HCT116 (cell line): ENCODE measurements around the gene BICD1. TPM values are rescaled to one million over a fixed set of nuclear protein-coding genes. Genes with fewer than 3 reads are reported as not detected.

ENCODE experiments used
- ATAC-seq: fragments of 200-7000 bp; cut with Tn5 transposase; 2 replicates; pipeline ENCODE4 v1.9.1; 2020; ENCODE audit warnings: mild to moderate bottlenecking, moderate library complexity
- BruUV-seq: library from RNA; stranded (reverse); fragments of 400-500 nt; replicated peaks from 2 replicates; lab custom pipeline; 2021; lab: Mats Ljungman, UMichigan
- CTCF ChIA-PET: fragments of 300-600 bp; sonication (Branson Sonifier 250); formaldehyde crosslinking; loops from one replicate; lab custom pipeline; 2021; ENCODE audit warnings: antibody characterized with exemption; lab: Charles Lee
- POLR2A ChIA-PET: fragments of 300-600, 350-600 bp; sonication (Branson Sonifier 250); formaldehyde crosslinking; loops from one replicate; lab custom pipeline; 2021; ENCODE audit warnings: antibody characterized with exemption; lab: Charles Lee
- RAD21 ChIA-PET, 2 experiments: fragments of 300-600 bp; sonication (Branson Sonifier 250); formaldehyde crosslinking; loops; one replicate each; lab custom pipeline; 2023; ENCODE audit warnings: low total read pairs in 2 of 2; ENCODE audit not compliant: uncharacterized antibody in 2 of 2, unreplicated experiment in 2 of 2, low non-redundant PET in 1 of 2; lab: Charles Lee
- DNase-seq: peaks from one replicate; pipeline ENCODE4 v3.0.0-alpha.2; 2010; ENCODE audit warnings: low read depth, low spot score
- H2AFZ ChIP-seq: fragments of 200-600 bp; shearing (Covaris generic), sonication (generic); 2 replicates; pipeline ENCODE4 v1.6.1; 2017; ENCODE audit warnings: low read depth, mixed run types, mixed read lengths, antibody characterized with exemption, low read length; ENCODE audit not compliant: poor library complexity, severe bottlenecking
- H3K27ac ChIP-seq: 2 replicates; pipeline ENCODE4 v1.5.1; 2012; ENCODE audit warnings: low read depth, low read length
- H3K27me3 ChIP-seq: fragments of 200-600 bp; sonication (generic); 2 replicates; pipeline ENCODE4 v1.6.1; 2016; ENCODE audit warnings: mixed run types, low read length, mixed read lengths; ENCODE audit not compliant: insufficient read depth
- H3K36me3 ChIP-seq, 2 experiments: fragments of 200-500 bp in 1 of 2; fragments of 200-600 bp in 1 of 2; sonication (Bioruptor generic) in 1 of 2; sonication (generic) in 1 of 2; 2 replicates each; pipeline versions ENCODE4 v1.5.1 to v1.6.1; 2014 to 2016; ENCODE audit warnings: low read length in 2 of 2, inconsistent platforms in 1 of 2, mixed read lengths in 1 of 2, mixed run types in 1 of 2; ENCODE audit not compliant: insufficient read depth in 2 of 2, control insufficient read depth in 1 of 2
- H3K4me1 ChIP-seq, 2 experiments: fragments of 200-600 bp in 1 of 2; sonication (generic) in 1 of 2; 2 replicates each; pipeline versions ENCODE4 v1.5.1 to v1.6.1; 2012 to 2017; ENCODE audit warnings: low read length in 2 of 2, inconsistent platforms in 1 of 2, mild to moderate bottlenecking in 1 of 2, mixed read lengths in 1 of 2, mixed run types in 1 of 2, moderate library complexity in 1 of 2; ENCODE audit not compliant: insufficient read depth in 2 of 2, control insufficient read depth in 1 of 2
- H3K4me2 ChIP-seq: fragments of 200-600 bp; sonication (generic); 2 replicates; pipeline ENCODE4 v1.6.1; 2017; ENCODE audit warnings: mixed run types, low read length, mixed read lengths
- H3K4me3 ChIP-seq, 2 experiments: fragments of 200-600 bp in 1 of 2; sonication (generic) in 1 of 2; replicated peaks in 1 of 2; 2 replicates each; pipeline ENCODE4 v1.5.1; 2011 to 2016; ENCODE audit warnings: low read length in 2 of 2, control low read depth in 1 of 2, low read depth in 1 of 2, mild to moderate bottlenecking in 1 of 2, mixed read lengths in 1 of 2, mixed run types in 1 of 2
- H3K79me2 ChIP-seq: fragments of 200-600 bp; sonication (generic); 2 replicates; pipeline ENCODE4 v1.6.1; 2017; ENCODE audit warnings: mild to moderate bottlenecking, mixed run types, low read length, moderate library complexity, mixed read lengths; ENCODE audit not compliant: insufficient read depth
- H3K9ac ChIP-seq: fragments of 200-600 bp; sonication (generic); 2 replicates; pipeline ENCODE4 v1.6.1; 2016; ENCODE audit warnings: low read length, mixed read lengths
- H3K9me2 ChIP-seq: fragments of 200-600 bp; sonication (generic), shearing (Covaris generic); 2 replicates; pipeline ENCODE4 v1.6.1; 2017; ENCODE audit warnings: mixed run types, mild to moderate bottlenecking, moderate library complexity; ENCODE audit not compliant: insufficient read depth
- H3K9me3 ChIP-seq, 2 experiments: fragments of 200-500 bp in 1 of 2; fragments of 200-600 bp in 1 of 2; sonication (Bioruptor generic) in 1 of 2; sonication (generic) in 1 of 2; 2 replicates each; pipeline ENCODE4 v1.6.1; 2014 to 2017; ENCODE audit warnings: low read length in 2 of 2, mixed read lengths in 2 of 2, inconsistent platforms in 1 of 2, low read depth in 1 of 2, mild to moderate bottlenecking in 1 of 2, mixed run types in 1 of 2, moderate library complexity in 1 of 2; ENCODE audit not compliant: control insufficient read depth in 1 of 2, insufficient read depth in 1 of 2
- H4K20me1 ChIP-seq: fragments of 200-600 bp; sonication (generic), shearing (Covaris generic); 2 replicates; pipeline ENCODE4 v1.6.1; 2017; ENCODE audit warnings: mixed run types, mild to moderate bottlenecking, moderate library complexity; ENCODE audit not compliant: insufficient read depth
- ATF3 ChIP-seq: IDR thresholded peaks from 2 replicates; pipeline ENCODE4 v1.6.1; 2012
- CEBPB ChIP-seq: IDR thresholded peaks from 2 replicates; pipeline ENCODE4 v1.6.1; 2012; ENCODE audit warnings: low read depth
- CTCF ChIP-seq, 3 experiments: fragments of 200-600 bp in 1 of 3; sonication (generic) in 1 of 3; IDR thresholded peaks in 2 of 3; conservative IDR thresholded peaks in 1 of 3; 2 replicates each; pipeline ENCODE4 v1.5.1; 2012 to 2017; ENCODE audit warnings: low read depth in 2 of 3, low read length in 2 of 3, antibody characterized with exemption in 1 of 3, borderline replicate concordance in 1 of 3, control low read depth in 1 of 3, mild to moderate bottlenecking in 1 of 3, mixed read lengths in 1 of 3, mixed run types in 1 of 3, moderate library complexity in 1 of 3; ENCODE audit not compliant: insufficient read depth in 1 of 3
- EGR1 ChIP-seq: IDR thresholded peaks from 2 replicates; pipeline ENCODE4 v1.6.1; 2012; ENCODE audit warnings: low read depth
- ELF1 ChIP-seq: IDR thresholded peaks from 2 replicates; pipeline ENCODE4 v1.6.1; 2012; ENCODE audit warnings: low read depth, borderline replicate concordance
- EZH2 ChIP-seq: fragments of 200-600 bp; sonication (generic); IDR thresholded peaks from 2 replicates; pipeline ENCODE4 v1.6.1; 2017; ENCODE audit warnings: antibody characterized with exemption, mixed run types
- FOSL1 ChIP-seq: IDR thresholded peaks from 2 replicates; pipeline ENCODE4 v1.6.1; 2012; ENCODE audit warnings: low read depth
- JUND ChIP-seq: IDR thresholded peaks from 2 replicates; pipeline ENCODE4 v1.6.1; 2012
- MAX ChIP-seq: IDR thresholded peaks from 2 replicates; pipeline ENCODE4 v1.6.1; 2012
- POLR2A ChIP-seq: IDR thresholded peaks from 2 replicates; pipeline ENCODE4 v1.7.0; 2011; ENCODE audit warnings: borderline replicate concordance; ENCODE audit not compliant: insufficient read depth, insufficient read length; ENCODE audit errors: extremely low read depth
- POLR2AphosphoS5 ChIP-seq: IDR thresholded peaks from 2 replicates; pipeline ENCODE4 v1.6.1; 2011; ENCODE audit warnings: mild to moderate bottlenecking, low read depth, low read length, moderate library complexity
- RAD21 ChIP-seq: IDR thresholded peaks from 2 replicates; pipeline ENCODE4 v1.6.1; 2012; ENCODE audit warnings: low read depth, mild to moderate bottlenecking
- REST ChIP-seq: IDR thresholded peaks from 2 replicates; pipeline ENCODE4 v1.6.1; 2012; ENCODE audit warnings: low read depth
- SIN3A ChIP-seq: IDR thresholded peaks from 2 replicates; pipeline ENCODE4 v1.6.1; 2012; ENCODE audit warnings: low read depth
- SP1 ChIP-seq: IDR thresholded peaks from 2 replicates; pipeline ENCODE4 v1.6.1; 2012; ENCODE audit warnings: low read depth
- SRF ChIP-seq: IDR thresholded peaks from 2 replicates; pipeline ENCODE4 v1.6.1; 2012; ENCODE audit warnings: low read depth
- TCF7L2 ChIP-seq: IDR thresholded peaks from 2 replicates; pipeline ENCODE4 v1.7.0; 2011; ENCODE audit warnings: borderline replicate concordance, inconsistent platforms; ENCODE audit not compliant: insufficient read depth, insufficient read length; ENCODE audit errors: extremely low read depth
- YY1 ChIP-seq: IDR thresholded peaks from 2 replicates; pipeline ENCODE4 v1.6.1; 2011; ENCODE audit warnings: low read length, low read depth, moderate library complexity, mild to moderate bottlenecking; ENCODE audit not compliant: insufficient replicate concordance; ENCODE audit errors: extremely low read depth
- ZNF274 ChIP-seq: fragments of 200-500 bp; sonication (Bioruptor generic); IDR thresholded peaks from 2 replicates; pipeline ENCODE4 v1.6.1; 2014; ENCODE audit warnings: mild to moderate bottlenecking, low read depth, low read length, inconsistent platforms
- intact Hi-C: fragments of 100-400 bp; cut with micrococcal nuclease; formaldehyde crosslinking; loops from 2 replicates; pipeline ENCODE4 v1.10.0; 2022
- total RNA-seq: library from RNA; stranded (reverse); gene quantifications from one replicate; pipeline ENCODE4 v1.2.1, GENCODE V29; 2021; ENCODE audit not compliant: unreplicated experiment

BICD1 gene
- total RNA-seq, 1 experiment from 2014 or later, result 32.5 TPM

- no peak for ATAC-seq
- no TSS peak for BruUV-seq
- no peaks in the 10 kb centered on the region for H4K20me1 ChIP-seq
- intact Hi-C loops, result no loop called here
- RAD21 ChIA-PET, result no interaction called here
- H3K9me2 ChIP-seq, result no peaks in the 10 kb centered on the region
- no peak overlapping the region for H3K4me2 ChIP-seq
- CTCF ChIA-PET, result no interaction called here
- H3K27ac ChIP-seq, result no peak overlapping the region
- H2AFZ ChIP-seq, result no peak overlapping the region
- POLR2A ChIA-PET, result no interaction called here
- no peaks in the 10 kb centered on the region for H3K4me1 ChIP-seq
- no peak overlapping the region for H3K9ac ChIP-seq
- H3K4me3 ChIP-seq, result no peak overlapping the region
- H3K79me2 ChIP-seq, result no peaks in the 10 kb centered on the region
- no peaks in the 10 kb centered on the region for H3K36me3 ChIP-seq
- TF ChIP-seq CTCF (IDR thresholded peaks at IDR 0.05 in 2 of 3, conservative IDR thresholded peaks at IDR 0.05 in 1 of 3; ENCODE audit: borderline replicate concordance in 1 of 3, insufficient read depth in 1 of 3, low read depth in 2 of 3, low read length in 2 of 3) (no peak), ELF1 (no peak), RAD21 (no peak), EGR1 (no peak), ZNF274 (no peak), REST (no peak), YY1 (no peak), FOSL1 (no peak), JUND (no peak), SP1 (no peak), POLR2A (no peak), SRF (no peak), MAX (no peak), EZH2 (no peak), CEBPB (no peak), TCF7L2 (no peak), SIN3A (no peak), ATF3 (no peak), POLR2AphosphoS5 (no peak)
- no peaks in the 10 kb centered on the region for H3K9me3 ChIP-seq
- no peak for DNase-seq
- H3K27me3 ChIP-seq, result no peaks in the 10 kb centered on the region
These were observed 134.2 kb downstream of the BICD1 start for GRCh38 chr12:32240831-32241230.
